ENCODE results near the gene TMEM269.
A peak's percentile ranks its signal among the peaks of the same experiment; 100 is the strongest.

Gene TMEM269

DNA sequence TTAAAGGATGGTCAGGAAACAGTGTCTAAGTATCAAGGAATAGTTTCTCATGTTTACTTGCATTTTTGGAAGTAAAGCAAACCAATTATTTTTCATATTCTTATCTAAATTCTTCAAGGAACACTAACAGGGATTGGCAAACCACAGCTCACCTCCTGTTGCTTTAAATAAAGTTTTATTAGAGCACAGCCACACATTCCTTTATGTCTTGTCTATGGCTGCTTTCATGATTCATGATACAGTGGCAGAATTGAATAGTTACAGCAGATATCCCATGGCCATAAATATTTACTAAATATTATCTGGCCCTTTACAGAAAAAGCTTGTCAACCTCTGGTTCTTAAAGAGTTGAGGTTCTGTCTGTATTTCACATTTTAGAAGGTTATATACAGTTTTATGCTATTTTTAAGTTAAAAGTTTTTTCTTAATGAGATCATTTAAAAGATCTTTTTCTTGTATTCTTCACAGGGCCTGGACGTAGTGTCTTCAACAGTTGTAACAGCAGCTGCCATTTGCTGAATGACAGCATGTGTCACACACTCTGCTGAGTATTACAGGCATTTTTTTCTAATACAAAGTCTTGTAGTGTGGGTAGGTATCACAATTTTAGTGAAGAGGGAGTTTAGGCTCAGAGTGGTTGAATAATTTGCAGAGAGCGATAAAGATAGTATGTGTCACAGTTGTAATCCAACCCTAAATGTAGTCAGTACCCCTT lies 64.2 kb downstream of the TMEM269 start:
- DNase-seq (ENCODE audit: insufficient read length, low spot score) (no peak), FAIRE-seq (no peak)
- no peak for TF ChIP-seq POU2F2 (IDR thresholded peaks at IDR 0.05; ENCODE audit: low read depth, low read length)
- no peak for TF ChIP-seq POLR2A (IDR thresholded peaks at IDR 0.05; ENCODE audit: low read depth, low read length)
- no peak for TF ChIP-seq POLR2AphosphoS5 (IDR thresholded peaks at IDR 0.05; ENCODE audit: low read depth, low read length)
- TF ChIP-seq TAF1 (IDR thresholded peaks at IDR 0.05; ENCODE audit: low read depth, low read length): no peak
- no peak for TF ChIP-seq SPI1 (IDR thresholded peaks at IDR 0.05; ENCODE audit: low read depth, low read length)
- no peak for TF ChIP-seq PAX5 (IDR thresholded peaks at IDR 0.05; ENCODE audit: insufficient read depth, low read length, severe bottlenecking)

DNA sequence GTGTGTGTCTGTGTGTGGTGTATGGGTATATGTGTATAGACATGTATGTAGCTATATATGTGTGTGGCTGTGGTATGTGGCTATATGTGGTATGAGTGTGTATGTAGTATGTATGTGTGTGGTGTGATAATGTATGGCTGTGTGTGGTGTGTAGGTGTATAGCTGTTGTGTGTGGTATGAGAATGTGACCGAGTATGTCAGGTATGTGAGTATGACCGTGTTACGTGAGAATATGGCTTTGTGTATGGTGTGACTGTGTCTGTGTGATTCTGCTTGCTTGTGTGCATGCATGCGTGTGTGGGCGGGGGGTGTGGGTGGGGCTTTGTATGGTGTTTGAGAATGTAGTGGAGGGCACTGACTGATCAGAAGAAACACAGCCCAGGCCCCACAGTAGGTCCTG lies 65.2 kb downstream of the TMEM269 start:
- FAIRE-seq: peak; percentile 86

More for the DNA sequence above, 65.2 kb downstream of the TMEM269 start:
- DNase-seq (ENCODE audit: insufficient read length, low spot score): no peak
- no peak for TF ChIP-seq TAF1 (IDR thresholded peaks at IDR 0.05; ENCODE audit: low read depth, low read length)
- no peak for TF ChIP-seq POU2F2 (IDR thresholded peaks at IDR 0.05; ENCODE audit: low read depth, low read length)
- TF ChIP-seq POLR2AphosphoS5 (IDR thresholded peaks at IDR 0.05; ENCODE audit: low read depth, low read length): no peak
- TF ChIP-seq PAX5 (IDR thresholded peaks at IDR 0.05; ENCODE audit: insufficient read depth, low read length, severe bottlenecking): no peak
- no peak for TF ChIP-seq SPI1 (IDR thresholded peaks at IDR 0.05; ENCODE audit: low read depth, low read length)
- no peak for TF ChIP-seq POLR2A (IDR thresholded peaks at IDR 0.05; ENCODE audit: low read depth, low read length)
